Pulmonary artery endothelial cell (primary cell): ENCODE results near the gene SETMAR. TPM values are rescaled to one million over a fixed set of nuclear protein-coding genes. Genes with fewer than 3 reads are reported as not detected.

ENCODE experiments used
- DNase-seq: peaks from one replicate; pipeline ENCODE4 v3.0.0-alpha.2; 2011; ENCODE audit warnings: low read depth, low spot score
- total RNA-seq: library from RNA; depleted of rRNA; stranded (reverse); fragments of >200 nt; gene quantifications from 2 replicates; pipeline ENCODE4 v1.2.3, GENCODE V29; 2014

The SETMAR gene
- total RNA-seq, 1 donor from 2014 or later: 13.7 TPM

GRCh38 chr3:4351164-4351855, 48.1 kb downstream of the SETMAR start:
- no peak for DNase-seq

- DNase-seq: no peak
Observed at GRCh38 chr3:4351872-4352271, 48.7 kb downstream of the SETMAR start.

GRCh38 chr3:4355401-4356219, 52.4 kb downstream of the SETMAR start:
- no peak for DNase-seq

- no peak for DNase-seq
Observed at GRCh38 chr3:4356220-4356540, 53.0 kb downstream of the SETMAR start.

- no peak for DNase-seq
Observed at GRCh38 chr3:4356546-4357410, 53.6 kb downstream of the SETMAR start.

- no peak for DNase-seq
Observed at GRCh38 chr3:4358273-4358672, 55.1 kb downstream of the SETMAR start.

- no peak for DNase-seq
Observed at GRCh38 chr3:4359805-4360502, 56.8 kb downstream of the SETMAR start.

GRCh38 chr3:4360817-4361216, 57.6 kb downstream of the SETMAR start:
- no peak for DNase-seq

GRCh38 chr3:4362523-4362922, 59.4 kb downstream of the SETMAR start:
- DNase-seq: no peak

Other genes starting within 250 kb of the SETMAR start
- 57.6 and 61.2 TPM in 2 replicates for gene SUMF1, start 163.9 kb downstream of the SETMAR start, total RNA-seq
- gene ITPR1, start 190.0 kb downstream of the SETMAR start, total RNA-seq: 15.2 and 20.1 TPM in 2 replicates